ENCODE data around the gene FANCC. TPM values are rescaled to one million over a fixed set of nuclear protein-coding genes. Genes with fewer than 3 reads are reported as not detected.

The FANCC gene
- polyA plus RNA-seq, 4 donors: 4.9 to 20.6 (median 7.1) TPM

DNA sequence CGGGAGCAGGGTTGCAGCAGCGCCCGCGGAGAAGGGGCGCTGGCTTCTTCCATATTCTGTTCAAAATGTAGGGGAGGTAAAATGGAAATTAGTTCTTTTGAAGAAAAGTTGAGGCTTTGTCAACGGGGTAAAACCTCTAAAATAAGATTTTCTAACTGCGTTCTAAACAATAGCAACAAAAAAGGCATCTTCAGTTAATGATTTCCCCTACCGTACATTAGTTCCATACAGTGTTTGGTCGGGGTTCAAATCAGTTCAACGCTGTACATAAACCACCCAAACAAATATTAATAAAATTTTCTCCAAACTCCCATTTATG, 343 bp upstream of the FANCC start:
- DNase-seq (no peak), FAIRE-seq (no peak)
- Histone ChIP-seq H3K27ac (ENCODE audit: low read depth in 1 of 3, low read length in 2 of 3) (peak overlapping the region; percentile 84 to 100 (median 90)), H3K9me3 (ENCODE audit: control insufficient read depth in 2 of 2, insufficient read depth in 1 of 2, low read depth in 1 of 2, low read length in 1 of 2) (no peaks in the 10 kb centered on the region), H3K4me1 (ENCODE audit: control insufficient read depth in 3 of 3, insufficient read depth in 2 of 3, low read depth in 1 of 3, low read length in 2 of 3) (no peaks in the 10 kb centered on the region), H3K27me3 (ENCODE audit: control insufficient read depth in 3 of 3, insufficient read depth in 3 of 3, low read length in 3 of 3) (no peaks in the 10 kb centered on the region), H3K4me3 (ENCODE audit: low read depth in 1 of 3, low read length in 3 of 3) (peak overlapping the region; percentile 90 to 98 (median 98)), H3K36me3 (ENCODE audit: control insufficient read depth in 3 of 3, insufficient read depth in 2 of 3, low read depth in 1 of 3, low read length in 3 of 3) (peaks cover 0 to 3% (median 0%) of the 10 kb centered on the region in 3 donors)
- 2 to 6% (median 5%) methylated on average over 10 of the region's 10 CpGs for WGBS, 3 donors

DNA sequence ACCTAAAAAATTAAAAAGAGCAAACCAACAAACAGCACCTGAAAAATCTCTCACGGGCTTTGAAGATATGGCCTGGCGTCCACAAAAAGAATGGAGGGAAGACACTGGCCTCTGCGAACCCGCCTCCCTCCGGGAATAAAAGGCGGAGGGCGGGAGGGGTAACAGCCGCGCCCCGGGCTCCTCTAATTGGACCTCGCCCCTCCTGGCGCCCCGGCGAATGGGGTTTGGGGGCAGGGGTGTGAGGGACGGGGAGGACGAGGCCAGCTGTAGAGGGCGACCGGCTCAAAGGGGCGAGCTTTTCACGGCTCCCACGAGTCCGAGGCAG, 753 bp downstream of the FANCC start:
- WGBS, 3 donors: 0 to 1% (median 1%) methylated on average over 19 to 22 of the region's 22 CpGs
- FAIRE-seq: no peak
- DNase-seq: peak in 1 of 2 donors; percentile 82
- Histone ChIP-seq H3K9me3 (ENCODE audit: control insufficient read depth in 2 of 2, insufficient read depth in 1 of 2, low read depth in 1 of 2, low read length in 1 of 2) (no peaks in the 10 kb centered on the region), H3K36me3 (ENCODE audit: control insufficient read depth in 3 of 3, insufficient read depth in 2 of 3, low read depth in 1 of 3, low read length in 3 of 3) (peaks cover 0 to 3% (median 0%) of the 10 kb centered on the region in 3 donors), H3K4me1 (ENCODE audit: control insufficient read depth in 3 of 3, insufficient read depth in 2 of 3, low read depth in 1 of 3, low read length in 2 of 3) (no peaks in the 10 kb centered on the region), H3K4me3 (ENCODE audit: low read depth in 1 of 3, low read length in 3 of 3) (peak overlapping the region; percentile 90 to 98 (median 98)), H3K27me3 (ENCODE audit: control insufficient read depth in 3 of 3, insufficient read depth in 3 of 3, low read length in 3 of 3) (no peaks in the 10 kb centered on the region), H3K27ac (ENCODE audit: low read depth in 1 of 3, low read length in 2 of 3) (peak overlapping the region; percentile 36 to 100 (median 90))

DNA sequence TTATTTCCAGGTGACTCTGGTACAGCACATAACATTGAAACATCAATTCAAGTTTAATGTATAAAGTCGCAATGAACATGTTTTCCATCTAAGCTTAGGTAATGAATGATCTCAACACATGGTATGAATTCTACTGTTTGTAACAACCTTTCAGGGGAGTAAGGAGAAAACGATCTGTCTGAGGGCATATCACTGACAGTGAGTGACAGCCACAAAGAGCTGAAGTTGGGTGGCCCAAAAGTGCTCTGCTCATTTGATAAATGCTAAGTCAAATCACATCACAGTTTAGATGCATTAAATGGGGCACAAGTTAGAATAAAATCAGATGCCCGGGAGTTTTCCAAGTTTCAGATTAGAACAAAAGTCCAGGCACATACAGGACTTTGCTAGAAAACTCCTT, 1.2 kb downstream of the FANCC start:
- no peak for FAIRE-seq
- peak in 1 of 2 donors; percentile 26 for DNase-seq
- peaks cover 0 to 3% (median 0%) of the 10 kb centered on the region in 3 donors for H3K36me3 ChIP-seq (ENCODE audit: control insufficient read depth in 3 of 3, insufficient read depth in 2 of 3, low read depth in 1 of 3, low read length in 3 of 3)
- H3K27me3 ChIP-seq (ENCODE audit: control insufficient read depth in 3 of 3, insufficient read depth in 3 of 3, low read length in 3 of 3): no peaks in the 10 kb centered on the region
- H3K4me1 ChIP-seq (ENCODE audit: control insufficient read depth in 3 of 3, insufficient read depth in 2 of 3, low read depth in 1 of 3, low read length in 2 of 3): no peaks in the 10 kb centered on the region
- H3K27ac ChIP-seq (ENCODE audit: low read depth in 1 of 3, low read length in 2 of 3): peak overlapping the region; percentile 36 to 100 (median 90)
- no peaks in the 10 kb centered on the region for H3K9me3 ChIP-seq (ENCODE audit: control insufficient read depth in 2 of 2, insufficient read depth in 1 of 2, low read depth in 1 of 2, low read length in 1 of 2)
- 22 to 29% (median 28%) methylated on average over 3 of the region's 3 CpGs for WGBS, 3 donors
- H3K4me3 ChIP-seq (ENCODE audit: low read depth in 1 of 3, low read length in 3 of 3): peak overlapping the region in 2 of 3 donors; percentile 90 to 98

DNA sequence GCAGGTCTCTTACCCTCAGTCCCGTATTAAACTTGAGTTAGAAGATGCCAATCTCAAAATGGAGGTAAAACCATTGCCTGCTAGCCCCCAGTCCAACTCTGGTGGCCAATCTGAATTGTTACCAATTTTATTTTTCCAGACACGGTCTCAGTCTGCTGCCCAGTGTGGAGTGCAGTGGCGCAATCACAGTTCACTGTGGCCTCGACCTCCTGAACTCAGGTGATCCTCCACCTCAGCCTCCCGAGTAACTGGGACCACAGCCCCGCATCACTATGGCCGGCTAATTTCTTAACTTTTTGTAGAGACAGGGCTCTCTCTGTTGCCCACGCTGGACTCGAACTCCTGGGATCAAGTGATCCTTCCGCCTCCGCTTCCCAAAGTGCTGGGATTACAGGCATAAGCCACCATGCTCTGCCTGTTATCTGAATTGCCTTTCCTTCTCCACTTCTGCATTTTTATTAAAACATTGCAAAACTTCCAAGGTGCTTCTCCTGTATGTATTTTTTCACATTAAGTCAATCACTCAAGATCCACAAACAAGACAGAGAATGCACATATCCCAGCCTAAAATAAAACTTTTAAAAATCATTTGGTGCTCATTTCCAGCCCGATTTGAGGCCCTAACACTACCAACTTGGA, 2.3 kb downstream of the FANCC start:
- Histone ChIP-seq H3K27me3 (ENCODE audit: control insufficient read depth in 3 of 3, insufficient read depth in 3 of 3, low read length in 3 of 3) (no peaks in the 10 kb centered on the region), H3K4me1 (ENCODE audit: control insufficient read depth in 3 of 3, insufficient read depth in 2 of 3, low read depth in 1 of 3, low read length in 2 of 3) (no peaks in the 10 kb centered on the region), H3K27ac (ENCODE audit: low read depth in 1 of 3, low read length in 2 of 3) (no peak overlapping the region), H3K36me3 (ENCODE audit: control insufficient read depth in 3 of 3, insufficient read depth in 2 of 3, low read depth in 1 of 3, low read length in 3 of 3) (peaks cover 0 to 3% (median 0%) of the 10 kb centered on the region in 3 donors), H3K4me3 (ENCODE audit: low read depth in 1 of 3, low read length in 3 of 3) (no peak overlapping the region), H3K9me3 (ENCODE audit: control insufficient read depth in 2 of 2, insufficient read depth in 1 of 2, low read depth in 1 of 2, low read length in 1 of 2) (no peaks in the 10 kb centered on the region)
- no peak for DNase-seq
- WGBS, 3 donors: 90 to 96% (median 92%) methylated on average over 12 of the region's 12 CpGs
- no peak for FAIRE-seq

DNA sequence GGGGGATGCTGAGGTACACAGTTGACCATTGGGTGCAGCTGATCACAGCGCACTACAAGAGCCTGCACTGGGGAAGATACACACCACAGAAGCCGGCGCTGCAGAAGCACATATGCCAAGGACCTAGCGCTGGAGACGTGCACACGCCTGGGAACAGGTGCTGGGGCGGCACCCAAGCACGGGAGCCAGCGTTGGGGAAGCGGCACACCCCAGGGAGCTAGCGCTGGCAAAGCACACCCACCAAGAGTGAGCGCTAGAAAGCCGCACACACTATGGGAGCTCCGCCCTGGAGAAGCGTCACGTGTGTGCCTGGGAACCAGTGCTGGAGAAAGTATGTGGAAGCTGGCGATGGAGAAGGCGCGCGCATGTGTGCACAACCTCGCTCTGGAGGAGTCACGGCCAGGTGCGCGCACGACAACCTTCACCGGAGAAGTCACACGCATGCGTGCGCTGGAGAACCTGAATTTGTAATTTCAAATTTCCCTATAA, 4.5 kb downstream of the FANCC start:
- H3K27ac ChIP-seq (ENCODE audit: low read depth in 1 of 3, low read length in 2 of 3): peak overlapping the region; percentile 12 to 31 (median 26)
- peak overlapping the region in 2 of 3 donors; percentile 10 to 44 for H3K4me3 ChIP-seq (ENCODE audit: low read depth in 1 of 3, low read length in 3 of 3)
- FAIRE-seq: no peak
- no peaks in the 10 kb centered on the region for H3K27me3 ChIP-seq (ENCODE audit: control insufficient read depth in 3 of 3, insufficient read depth in 3 of 3, low read length in 3 of 3)
- WGBS, 3 donors: 44 to 50% (median 47%) methylated on average over 29 of the region's 29 CpGs
- peak; percentile 87 to 95 for DNase-seq
- H3K36me3 ChIP-seq (ENCODE audit: control insufficient read depth in 3 of 3, insufficient read depth in 2 of 3, low read depth in 1 of 3, low read length in 3 of 3): peaks cover 0 to 3% (median 0%) of the 10 kb centered on the region in 3 donors
- peaks cover 0 to 2% (median 0%) of the 10 kb centered on the region in 3 donors for H3K4me1 ChIP-seq (ENCODE audit: control insufficient read depth in 3 of 3, insufficient read depth in 2 of 3, low read depth in 1 of 3, low read length in 2 of 3)
- no peaks in the 10 kb centered on the region for H3K9me3 ChIP-seq (ENCODE audit: control insufficient read depth in 2 of 2, insufficient read depth in 1 of 2, low read depth in 1 of 2, low read length in 1 of 2)

DNA sequence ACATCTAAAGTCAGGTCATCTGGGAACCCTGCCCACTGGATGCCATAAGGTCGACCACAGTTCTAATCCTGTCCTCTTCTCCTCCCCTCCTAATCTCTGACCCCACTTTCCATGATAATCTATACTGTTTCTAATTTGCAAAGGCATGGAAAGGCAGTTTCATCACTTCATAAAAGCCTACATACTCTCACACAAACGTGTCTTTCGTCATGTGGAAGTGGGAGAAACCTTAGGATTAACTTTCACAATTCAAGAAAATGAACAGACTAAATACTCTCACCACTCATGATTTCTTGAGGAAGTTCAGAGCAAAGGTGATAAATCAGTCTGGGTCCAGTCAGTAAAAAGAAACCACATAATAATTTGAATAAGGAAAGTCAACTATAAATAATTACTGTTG, 5.5 kb downstream of the FANCC start:
- Histone ChIP-seq H3K4me1 (ENCODE audit: control insufficient read depth in 3 of 3, insufficient read depth in 2 of 3, low read depth in 1 of 3, low read length in 2 of 3) (peaks cover 0 to 6% (median 0%) of the 10 kb centered on the region in 3 donors), H3K27ac (ENCODE audit: low read depth in 1 of 3, low read length in 2 of 3) (no peak overlapping the region), H3K27me3 (ENCODE audit: control insufficient read depth in 3 of 3, insufficient read depth in 3 of 3, low read length in 3 of 3) (no peaks in the 10 kb centered on the region), H3K9me3 (ENCODE audit: control insufficient read depth in 2 of 2, insufficient read depth in 1 of 2, low read depth in 1 of 2, low read length in 1 of 2) (no peaks in the 10 kb centered on the region), H3K4me3 (ENCODE audit: low read depth in 1 of 3, low read length in 3 of 3) (no peak overlapping the region), H3K36me3 (ENCODE audit: control insufficient read depth in 3 of 3, insufficient read depth in 2 of 3, low read depth in 1 of 3, low read length in 3 of 3) (peaks cover 0 to 3% (median 0%) of the 10 kb centered on the region in 3 donors)
- 36 to 50% (median 46%) methylated on average over 3 of the region's 3 CpGs for WGBS, 3 donors
- DNase-seq (no peak), FAIRE-seq (no peak)

DNA sequence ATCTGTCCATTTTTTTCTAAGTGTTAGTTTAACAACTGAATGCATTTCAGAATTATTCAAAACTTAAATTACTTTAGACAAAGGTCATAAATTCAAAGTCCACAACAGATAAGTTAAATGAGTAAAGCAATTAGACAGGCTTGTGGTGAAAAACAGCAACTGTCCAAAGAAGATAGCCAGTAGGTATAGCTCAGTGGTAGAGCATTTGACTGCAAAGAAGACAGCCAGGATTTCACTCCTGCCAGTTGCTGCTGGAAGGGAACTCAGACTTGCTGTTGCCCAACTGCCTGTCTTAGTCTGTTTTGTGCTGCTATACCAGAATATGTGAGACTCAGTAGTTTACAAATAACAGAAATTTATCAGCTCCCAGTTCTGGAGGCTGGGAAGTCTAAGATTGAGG, 10.0 kb downstream of the FANCC start:
- peak; percentile 75 to 84 for DNase-seq

DNA sequence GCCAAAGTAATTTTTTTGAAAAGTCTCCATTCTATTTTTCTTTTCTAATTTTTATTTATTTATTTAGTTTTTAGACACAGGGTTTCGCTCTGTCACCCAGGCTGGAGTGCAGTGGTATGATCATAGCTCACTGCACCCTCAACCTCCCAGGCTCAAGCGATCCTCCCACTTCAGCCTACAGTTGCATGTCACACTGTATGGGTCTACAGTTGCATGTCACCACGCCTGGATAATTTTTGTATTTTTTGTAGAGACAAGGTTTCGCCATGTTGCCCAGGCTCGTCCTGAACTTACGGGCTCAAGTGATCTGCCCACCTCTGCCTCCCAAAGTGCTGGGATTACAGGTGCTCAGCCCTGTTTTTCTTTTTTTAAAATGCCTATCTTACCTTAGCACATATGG, 10.7 kb downstream of the FANCC start:
- Histone ChIP-seq H3K27ac (ENCODE audit: low read depth in 1 of 3, low read length in 2 of 3) (peak overlapping the region in 1 of 3 donors; percentile 46), H3K4me3 (ENCODE audit: low read depth in 1 of 3, low read length in 3 of 3) (no peak overlapping the region), H3K4me1 (ENCODE audit: control insufficient read depth in 3 of 3, insufficient read depth in 2 of 3, low read depth in 1 of 3, low read length in 2 of 3) (peaks cover 0 to 19% (median 0%) of the 10 kb centered on the region in 3 donors), H3K36me3 (ENCODE audit: control insufficient read depth in 3 of 3, insufficient read depth in 2 of 3, low read depth in 1 of 3, low read length in 3 of 3) (no peaks in the 10 kb centered on the region), H3K27me3 (ENCODE audit: control insufficient read depth in 3 of 3, insufficient read depth in 3 of 3, low read length in 3 of 3) (no peaks in the 10 kb centered on the region), H3K9me3 (ENCODE audit: control insufficient read depth in 2 of 2, insufficient read depth in 1 of 2, low read depth in 1 of 2, low read length in 1 of 2) (no peaks in the 10 kb centered on the region)
- DNase-seq (no peak), FAIRE-seq (no peak)
- 85 to 93% (median 91%) methylated on average over 6 of the region's 6 CpGs for WGBS, 3 donors

More for the DNA sequence above, 10.0 kb downstream of the FANCC start:
- H3K4me3 ChIP-seq (ENCODE audit: low read depth in 1 of 3, low read length in 3 of 3): no peak overlapping the region
- H3K4me1 ChIP-seq (ENCODE audit: control insufficient read depth in 3 of 3, insufficient read depth in 2 of 3, low read depth in 1 of 3, low read length in 2 of 3): peaks cover 0 to 19% (median 0%) of the 10 kb centered on the region in 3 donors
- no peaks in the 10 kb centered on the region for H3K9me3 ChIP-seq (ENCODE audit: control insufficient read depth in 2 of 2, insufficient read depth in 1 of 2, low read depth in 1 of 2, low read length in 1 of 2)
- no peaks in the 10 kb centered on the region for H3K27me3 ChIP-seq (ENCODE audit: control insufficient read depth in 3 of 3, insufficient read depth in 3 of 3, low read length in 3 of 3)
- FAIRE-seq: no peak
- H3K27ac ChIP-seq (ENCODE audit: low read depth in 1 of 3, low read length in 2 of 3): peak overlapping the region in 2 of 3 donors; percentile 46 to 67
- H3K36me3 ChIP-seq (ENCODE audit: control insufficient read depth in 3 of 3, insufficient read depth in 2 of 3, low read depth in 1 of 3, low read length in 3 of 3): no peaks in the 10 kb centered on the region
